Brain microvascular endothelial cell (primary cell): ENCODE measurements around the gene INO80.
"Not testable (repeated sequence)": the region's sequence is repeated elsewhere in the genome, so short reads cannot be mapped to it uniquely, and the experiment has no call there.

Experiments used
- DNase-seq: peaks from one replicate; pipeline ENCODE4 v3.0.0-alpha.2; 2020
- H3K27ac ChIP-seq: fragments of 250-450 bp; sonication (Bioruptor Pico); 2 replicates; pipeline ENCODE4 v1.5.1; 2020; ENCODE audit warnings: mild to moderate bottlenecking, moderate library complexity
- H3K27me3 ChIP-seq: fragments of 250-450 bp; sonication (Bioruptor Pico); replicated peaks from 2 replicates; pipeline ENCODE4 v1.5.1; 2020; ENCODE audit warnings: mild to moderate bottlenecking
- H3K36me3 ChIP-seq: fragments of 250-450 bp; sonication (Bioruptor Pico); replicated peaks from 2 replicates; pipeline ENCODE4 v1.5.1; 2020; ENCODE audit warnings: mild to moderate bottlenecking
- H3K4me3 ChIP-seq: 2 replicates; pipeline ENCODE4 v1.5.1; 2011; ENCODE audit warnings: low read depth, mild to moderate bottlenecking, control low read depth, low read length, moderate library complexity
- CTCF ChIP-seq: IDR thresholded peaks from 2 replicates; pipeline ENCODE4 v1.5.1; 2011; ENCODE audit warnings: low read depth, mild to moderate bottlenecking, moderate library complexity, low read length, control low read depth, inconsistent platforms; ENCODE audit errors: missing control alignments
- in situ Hi-C: cut with HindIII; loops from 2 replicates; pipeline ENCODE4 v1.10.0; 2017; ENCODE audit warnings: low sequenced_read_pairs, low pct_ligation_motif_present

Gene INO80

GRCh38 chr15:41153733-41154132 lies 37.7 kb upstream of the INO80 start:
- no peak for DNase-seq
- Histone ChIP-seq H3K27me3 (no peaks in the 10 kb centered on the region), H3K27ac (no peak overlapping the region), H3K36me3 (no peaks in the 10 kb centered on the region), H3K4me3 (no peak overlapping the region)
- in situ Hi-C loops = no loop called here
- TF ChIP-seq CTCF = no peak

- DNase-seq = no peak
- Histone ChIP-seq H3K27me3 (no peaks in the 10 kb centered on the region), H3K4me3 (no peak overlapping the region), H3K27ac (no peak overlapping the region), H3K36me3 (no peaks in the 10 kb centered on the region)
- in situ Hi-C loops = no loop called here
- TF ChIP-seq CTCF = no peak
These were observed 35.4 kb upstream of the INO80 start for GRCh38 chr15:41151451-41152005.

- TF ChIP-seq CTCF = no peak
- Histone ChIP-seq H3K36me3 (no peaks in the 10 kb centered on the region), H3K4me3 (no peak overlapping the region), H3K27ac (no peak overlapping the region), H3K27me3 (no peaks in the 10 kb centered on the region)
- in situ Hi-C loops = no loop called here
- no peak for DNase-seq
These were observed 34.2 kb upstream of the INO80 start for GRCh38 chr15:41150279-41150678.

GRCh38 chr15:41148065-41148464 lies 32.0 kb upstream of the INO80 start:
- no peak overlapping the region for H3K4me3 ChIP-seq
- in situ Hi-C loops = no loop called here
- no peak for TF ChIP-seq CTCF

GRCh38 chr15:41139619-41140018 lies 23.5 kb upstream of the INO80 start:
- in situ Hi-C loops = no loop called here
- no peak overlapping the region for H3K4me3 ChIP-seq
- H3K36me3 ChIP-seq = no peaks in the 10 kb centered on the region
- DNase-seq = no peak
- TF ChIP-seq CTCF = no peak
- H3K27me3 ChIP-seq = no peaks in the 10 kb centered on the region
- H3K27ac ChIP-seq = no peak overlapping the region

More at GRCh38 chr15:41148065-41148464, 32.0 kb upstream of the INO80 start:
- H3K36me3 ChIP-seq = no peaks in the 10 kb centered on the region
- H3K27me3 ChIP-seq = no peaks in the 10 kb centered on the region
- DNase-seq = no peak
- H3K27ac ChIP-seq = no peak overlapping the region

- H3K4me3 ChIP-seq, H3K27ac ChIP-seq, DNase-seq, H3K27me3 ChIP-seq, H3K36me3 ChIP-seq, in situ Hi-C loops: not testable (repeated sequence)
These were observed 23.0 kb upstream of the INO80 start for GRCh38 chr15:41139112-41139511.

- H3K36me3 ChIP-seq, H3K4me3 ChIP-seq, in situ Hi-C loops, DNase-seq, H3K27me3 ChIP-seq, H3K27ac ChIP-seq: not testable (repeated sequence)
These were observed 19.5 kb upstream of the INO80 start for GRCh38 chr15:41135580-41135979.
